HG02870 (cell line): ENCODE results near the gene LHFPL2.
"Not testable (repeated sequence)": the region's sequence is repeated elsewhere in the genome, so short reads cannot be mapped to it uniquely, and the experiment has no call there.

ENCODE experiments used
- ATAC-seq: cut with Tn5 transposase; IDR thresholded peaks from one replicate; pipeline ENCODE4 v1.9.1; 2021; ENCODE audit warnings: mild to moderate bottlenecking, moderate library complexity; ENCODE audit not compliant: unreplicated experiment

The LHFPL2 gene

DNA sequence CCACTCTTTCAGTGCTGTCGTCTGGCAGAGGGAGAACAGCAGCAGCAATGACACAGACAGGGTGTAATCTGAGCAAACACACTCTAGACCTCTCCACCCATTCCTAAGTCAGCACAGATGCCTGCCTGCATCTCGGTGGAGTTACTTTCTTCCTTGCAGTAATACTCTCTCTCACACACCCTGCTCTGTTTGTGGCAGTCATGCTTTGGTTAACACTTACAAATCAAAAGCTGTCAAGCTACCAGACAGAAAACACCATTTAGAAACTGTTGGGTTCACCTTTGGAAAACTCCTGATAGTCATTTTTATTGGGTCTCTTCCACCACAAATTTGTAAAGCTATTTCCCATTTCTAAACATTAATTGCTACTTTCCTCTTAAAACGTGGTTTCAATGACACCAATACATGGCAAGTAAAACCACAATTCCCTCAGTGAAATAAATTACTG lies 27.3 kb downstream of the LHFPL2 start:
- no peak for ATAC-seq

DNA sequence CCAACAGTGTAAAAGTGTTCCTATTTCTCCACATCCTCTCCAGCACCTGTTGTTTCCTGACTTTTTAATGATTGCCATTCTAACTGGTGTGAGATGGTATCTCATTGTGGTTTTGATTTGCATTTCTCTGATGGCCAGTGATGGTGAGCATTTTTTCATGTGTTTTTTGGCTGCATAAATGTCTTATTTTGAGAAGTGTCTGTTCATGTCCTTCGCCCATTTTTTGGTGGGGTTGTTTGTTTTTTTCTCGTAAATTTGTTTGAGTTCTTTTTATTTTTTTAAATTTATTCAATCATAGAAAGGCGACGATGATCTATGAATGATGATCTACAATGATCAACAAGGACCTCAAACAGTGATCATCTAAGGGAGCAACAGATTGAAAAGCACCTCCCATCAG lies 28.5 kb downstream of the LHFPL2 start:
- not testable (repeated sequence) for ATAC-seq

DNA sequence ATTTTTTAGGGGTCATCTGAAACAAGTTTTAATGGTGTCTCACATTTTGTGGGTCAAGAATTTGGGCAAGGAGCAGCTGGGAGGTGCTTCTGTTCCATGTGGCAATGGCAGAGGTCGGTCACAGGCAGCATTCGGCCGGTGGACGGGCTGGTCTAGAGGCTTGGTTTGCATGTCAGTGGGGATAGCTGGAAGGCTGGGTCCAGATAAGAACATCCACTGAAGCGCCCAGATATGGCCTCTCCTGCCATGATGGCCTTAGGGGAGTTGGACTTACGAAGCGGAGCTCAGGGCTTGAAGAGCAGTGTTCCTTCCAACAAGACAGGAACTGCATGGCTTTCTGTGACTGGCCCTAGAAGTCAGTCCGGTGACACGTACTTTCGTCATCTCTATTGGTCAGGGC lies 30.3 kb downstream of the LHFPL2 start:
- no peak for ATAC-seq

DNA sequence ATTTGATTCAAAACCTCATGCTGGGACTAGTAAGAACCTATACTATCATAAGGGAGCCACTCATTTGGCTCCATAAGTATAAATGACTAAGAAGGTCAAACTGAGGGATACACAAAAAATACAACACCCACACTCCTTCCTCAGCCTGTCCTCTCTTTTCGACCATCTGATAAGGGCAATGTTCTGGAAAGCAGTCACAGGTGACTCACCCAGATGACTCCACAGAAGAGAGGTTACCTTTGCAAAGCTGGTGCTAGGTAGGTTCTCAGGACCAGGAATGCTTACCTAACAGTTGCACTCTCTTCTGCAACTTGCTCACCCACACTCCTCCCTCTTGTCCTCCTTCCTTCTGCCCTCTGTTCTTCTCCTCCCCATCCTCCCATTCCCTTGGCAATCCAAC lies 32.9 kb downstream of the LHFPL2 start:
- ATAC-seq: no peak

DNA sequence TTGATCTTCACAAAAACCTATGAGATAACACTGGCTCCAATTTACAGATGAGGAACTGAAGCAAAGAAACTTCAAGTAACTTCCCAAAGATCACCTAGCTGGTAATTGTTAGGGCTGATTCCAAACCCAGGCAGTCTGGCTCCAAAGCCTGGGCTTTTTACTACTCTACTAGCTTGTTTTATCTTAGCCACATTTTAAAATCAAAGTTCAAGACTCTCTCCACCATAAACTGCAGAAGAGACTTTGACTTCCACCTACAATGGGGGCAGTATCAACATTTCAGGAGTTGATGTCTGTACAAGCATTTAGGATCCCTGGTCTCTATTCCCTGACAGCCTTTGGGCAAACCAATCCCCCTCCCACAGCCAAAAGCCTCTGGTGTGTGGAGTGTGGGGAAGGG lies 33.8 kb downstream of the LHFPL2 start:
- no peak for ATAC-seq

DNA sequence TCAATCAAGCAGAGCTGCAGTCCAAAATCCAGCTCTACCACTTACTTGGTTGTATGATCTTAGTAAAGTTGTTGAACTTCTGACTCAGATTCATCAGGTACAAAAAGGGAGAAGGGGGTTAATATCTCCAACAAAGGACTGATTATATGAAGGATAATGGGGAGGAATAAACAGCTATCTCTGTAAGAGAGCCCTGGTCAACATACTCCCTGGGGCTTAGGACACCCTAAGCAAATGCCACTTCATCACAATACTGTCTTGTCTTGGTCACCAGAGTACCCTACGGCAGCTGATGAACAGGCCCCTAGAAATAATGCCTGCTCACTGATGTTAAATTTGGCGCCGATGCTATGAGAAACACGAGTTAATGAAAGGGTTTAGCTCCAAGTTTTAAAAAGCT lies 34.8 kb downstream of the LHFPL2 start:
- no peak for ATAC-seq

DNA sequence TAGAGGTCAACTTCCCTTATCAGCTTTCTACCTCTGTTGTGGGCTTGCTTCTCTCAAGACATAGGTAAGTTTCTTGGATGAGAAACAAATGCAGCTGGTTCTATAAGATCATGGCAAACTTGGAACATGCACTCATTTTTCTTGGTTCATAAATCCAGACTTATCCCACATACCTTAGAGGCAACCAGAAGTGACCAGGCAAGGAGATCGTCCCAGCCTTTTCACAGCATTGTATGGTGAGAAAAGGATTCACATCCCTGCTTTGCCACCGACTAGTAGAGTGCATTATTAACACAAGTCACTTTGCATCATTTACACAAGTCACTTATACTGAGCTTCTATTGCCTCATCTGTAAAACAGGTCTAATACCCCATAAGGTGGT lies 35.4 kb downstream of the LHFPL2 start:
- ATAC-seq: no peak

DNA sequence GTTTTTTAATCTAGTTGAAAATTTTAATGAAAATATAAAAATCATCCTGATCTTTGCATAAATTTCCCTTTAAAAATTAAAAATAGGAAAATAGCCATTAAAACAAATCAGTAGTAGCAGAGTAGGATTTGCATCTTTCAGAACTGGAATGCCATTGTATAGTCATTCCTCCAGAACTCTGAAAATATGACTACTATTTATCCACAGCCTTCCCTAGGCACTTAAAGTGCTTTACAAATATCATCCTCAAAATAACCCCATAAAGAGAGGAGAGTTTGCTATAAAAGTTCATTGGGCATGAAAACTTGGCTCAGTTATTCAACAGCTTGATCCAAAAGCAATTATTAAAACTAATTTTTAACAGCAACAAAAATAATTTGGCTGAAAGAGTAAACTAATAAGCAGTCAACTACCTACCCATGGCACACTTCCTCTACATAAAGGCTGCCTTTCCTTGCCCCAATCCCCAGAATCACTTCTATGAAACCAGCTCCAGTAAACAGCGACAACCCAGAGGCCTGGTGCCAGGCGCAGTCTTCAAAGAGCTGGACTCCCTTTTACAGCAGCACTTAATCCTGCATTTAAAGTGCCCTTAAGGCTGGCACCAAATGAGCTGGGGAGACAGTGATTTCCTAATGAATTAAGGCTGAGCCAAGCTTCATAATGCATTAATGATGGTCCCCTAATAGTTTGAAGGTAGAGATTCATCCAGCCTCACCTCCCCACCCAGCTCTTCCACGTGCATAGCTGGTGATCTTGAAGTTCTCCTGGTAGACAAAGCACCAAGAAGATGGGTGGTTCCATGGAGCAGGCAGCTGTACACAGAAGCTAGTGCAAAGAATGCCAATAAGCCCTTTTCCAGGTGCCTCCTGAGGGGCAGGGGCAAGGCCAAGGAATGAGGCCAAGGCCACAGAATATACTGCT lies 36.1 kb downstream of the LHFPL2 start:
- no peak for ATAC-seq

DNA sequence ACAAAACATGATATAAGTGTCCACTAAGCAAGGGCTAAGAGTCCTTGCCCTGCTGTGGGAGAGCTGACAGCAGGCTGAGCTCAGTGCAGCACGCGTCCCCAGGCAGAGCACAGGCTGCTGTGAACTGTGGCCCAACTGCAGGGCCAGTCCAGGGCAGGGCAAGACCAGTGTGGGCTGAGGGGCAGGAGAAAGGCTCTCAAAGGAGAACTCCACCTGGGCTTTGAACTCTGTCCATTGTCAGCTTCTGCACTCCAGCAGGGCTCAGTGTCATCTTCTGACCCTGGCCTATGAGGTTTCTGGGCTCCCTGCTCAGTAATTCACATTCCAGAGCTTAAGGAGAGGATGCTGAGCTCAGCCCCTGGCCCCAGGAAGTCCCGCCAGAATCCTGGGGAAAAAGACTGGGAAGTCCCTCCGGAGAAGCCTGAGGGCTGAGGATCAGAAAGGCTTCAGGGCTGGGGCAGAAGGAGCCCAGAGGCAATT lies 37.4 kb downstream of the LHFPL2 start:
- no peak for ATAC-seq

DNA sequence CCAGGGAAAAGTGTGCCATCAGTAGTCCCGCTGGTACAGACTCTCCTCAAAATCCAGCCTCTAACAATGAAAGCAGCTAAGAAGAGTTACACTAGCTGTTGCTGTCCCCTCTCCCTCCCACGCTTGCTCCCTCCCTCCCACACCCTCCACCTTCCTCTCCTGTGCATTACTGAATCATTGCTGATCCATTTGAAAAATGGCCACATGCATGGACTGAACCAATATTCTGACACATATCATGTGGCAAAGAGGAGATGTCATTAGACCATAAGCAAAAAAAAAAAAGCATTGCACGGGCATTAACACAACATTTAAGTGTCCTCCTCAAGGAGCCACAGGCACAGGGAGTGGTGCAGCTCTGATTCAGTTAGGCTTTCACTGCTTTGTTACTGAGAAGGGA lies 37.9 kb downstream of the LHFPL2 start:
- no peak for ATAC-seq

DNA sequence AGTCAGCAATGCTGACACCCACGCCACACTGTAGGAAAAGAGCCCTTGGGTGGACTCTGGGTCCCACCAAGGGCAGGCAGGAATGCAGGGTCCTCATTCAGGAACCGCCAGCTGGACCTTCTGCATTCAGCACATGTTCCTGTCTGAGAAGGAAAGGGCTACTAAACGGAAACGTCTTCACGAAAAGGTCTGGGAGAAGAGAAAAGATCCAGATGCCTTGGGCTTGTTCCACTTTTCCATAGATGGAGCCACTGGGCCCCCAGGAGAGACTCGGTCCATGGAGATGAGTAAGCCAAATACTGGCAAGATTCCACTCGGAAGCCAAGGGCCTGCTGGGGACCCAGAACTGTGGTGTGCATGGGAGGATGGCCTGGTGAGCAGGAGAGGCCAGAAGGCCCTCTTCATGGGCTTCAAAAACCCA lies 38.4 kb downstream of the LHFPL2 start:
- ATAC-seq: no peak

DNA sequence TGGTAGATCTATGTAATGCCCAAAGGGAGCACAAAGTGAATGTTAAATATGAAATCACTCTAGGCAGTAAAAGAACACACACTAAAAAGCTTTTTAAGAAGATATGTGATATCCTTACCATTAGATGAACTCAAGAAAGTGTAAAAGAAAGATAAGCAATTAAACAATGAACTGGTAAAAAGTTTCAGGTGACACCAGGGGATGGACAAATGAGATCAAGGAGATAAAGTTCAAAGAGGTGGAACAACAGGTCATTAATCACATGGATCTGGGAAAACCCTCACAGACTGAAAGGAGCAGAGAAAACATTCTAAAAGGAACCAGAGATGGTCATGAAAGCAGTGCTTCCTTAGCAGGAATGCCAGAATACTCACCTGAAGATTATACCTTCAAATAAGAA lies 40.7 kb downstream of the LHFPL2 start:
- no peak for ATAC-seq

DNA sequence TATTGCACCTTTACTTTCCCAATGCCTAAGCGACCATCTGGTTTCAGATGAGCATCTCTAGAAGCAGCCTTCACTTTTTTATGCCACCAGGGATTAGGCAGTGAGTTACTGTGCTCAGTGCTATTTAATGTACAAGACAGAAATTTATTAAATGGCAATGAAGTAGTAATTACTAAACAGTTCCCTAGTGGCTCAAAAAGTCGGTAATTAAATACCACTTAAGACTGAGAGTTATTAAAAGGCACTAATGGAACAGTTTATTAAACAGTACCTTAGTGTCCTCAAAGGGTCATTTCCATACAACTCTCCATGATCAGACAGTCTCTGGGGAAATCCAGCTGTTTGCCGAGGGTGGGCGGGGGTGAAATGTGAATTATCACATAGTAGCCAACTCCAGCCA lies 42.3 kb downstream of the LHFPL2 start:
- ATAC-seq: no peak

DNA sequence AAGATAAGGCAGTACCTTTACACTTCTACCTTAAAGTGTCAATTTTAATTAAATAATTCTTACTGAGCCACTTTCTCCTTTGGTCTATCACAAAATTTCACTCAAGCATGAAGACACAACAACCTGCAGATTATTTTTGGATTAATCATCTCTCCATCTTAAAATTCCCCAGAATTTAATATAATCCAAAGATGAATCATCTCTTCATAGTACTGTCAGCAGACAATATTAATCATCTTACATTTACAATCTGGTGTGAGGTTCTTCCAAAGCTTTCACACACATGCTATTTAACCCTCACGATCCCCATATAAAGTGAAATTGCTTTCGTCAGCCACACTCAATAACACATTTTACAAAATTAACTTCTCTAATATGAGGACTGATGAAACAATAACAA lies 43.0 kb downstream of the LHFPL2 start:
- ATAC-seq: no peak

DNA sequence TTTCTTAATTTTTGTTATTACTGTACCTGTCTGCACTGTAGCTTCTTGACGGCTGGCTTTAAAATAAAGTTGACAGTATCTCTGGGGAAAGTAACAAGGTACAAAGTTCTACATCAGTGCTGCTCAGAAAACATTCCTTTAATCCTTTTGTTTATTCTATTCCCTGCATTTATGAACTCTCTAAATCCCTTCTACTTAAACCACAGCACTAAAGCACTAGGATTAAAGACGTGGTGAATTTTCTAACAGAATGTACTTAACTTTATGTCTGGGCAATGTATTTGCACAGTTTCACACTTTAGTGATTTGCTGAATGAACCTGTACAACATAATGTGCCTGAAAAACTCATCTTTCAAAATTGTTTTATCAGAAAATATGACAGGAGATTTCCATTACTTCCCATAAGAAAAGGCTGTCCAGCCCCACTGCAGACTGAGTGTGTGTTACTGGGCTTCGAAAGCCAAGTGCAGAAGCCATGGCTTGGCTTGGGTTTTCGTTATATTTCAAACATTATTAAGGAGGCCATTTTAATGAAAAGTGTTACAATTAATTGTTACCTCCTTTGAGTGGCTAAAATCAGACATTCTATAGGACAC lies 43.8 kb downstream of the LHFPL2 start:
- no peak for ATAC-seq

DNA sequence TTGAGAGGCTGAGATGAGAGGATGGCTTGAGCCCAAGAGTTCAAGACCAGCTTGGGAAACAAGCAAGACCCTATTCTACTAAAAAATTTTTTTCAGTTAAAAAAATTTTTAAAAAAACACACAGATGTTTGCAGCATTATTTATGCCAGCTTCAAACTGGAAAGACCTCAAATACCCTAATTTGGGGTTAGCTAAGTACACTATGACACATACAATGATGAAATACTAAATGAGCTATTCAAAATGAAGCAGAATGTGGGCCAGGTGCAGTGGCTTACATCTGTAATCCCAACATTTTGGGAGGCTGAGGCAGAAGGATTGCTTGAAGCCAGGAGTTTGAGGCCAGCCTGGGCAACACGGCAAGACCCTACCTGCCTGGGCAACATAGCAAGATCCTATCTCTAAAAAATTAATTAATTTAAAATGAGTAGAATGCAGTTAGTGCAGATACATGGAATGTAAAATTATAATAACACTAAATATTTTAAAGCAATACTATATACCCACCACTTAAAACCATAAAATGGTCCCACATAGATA lies 44.9 kb downstream of the LHFPL2 start:
- no peak for ATAC-seq

DNA sequence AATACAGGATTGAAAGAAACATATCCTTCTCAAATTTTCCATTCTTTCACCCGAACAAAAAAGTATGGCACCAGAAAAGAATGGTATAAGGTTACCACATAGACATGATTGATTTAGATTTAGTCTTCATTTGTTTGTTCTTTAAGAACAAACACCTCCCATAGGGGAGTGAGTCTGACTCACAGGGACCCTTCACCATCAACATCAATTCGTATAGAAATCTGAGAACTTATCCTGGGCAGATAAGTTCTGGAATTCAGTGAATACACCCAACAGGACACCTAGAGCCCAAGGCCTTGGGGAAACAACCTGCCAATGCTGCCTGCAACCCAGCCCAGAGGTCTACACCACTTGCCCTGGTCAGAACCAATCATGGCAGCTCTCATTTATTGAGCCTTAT lies 46.2 kb downstream of the LHFPL2 start:
- ATAC-seq: no peak

DNA sequence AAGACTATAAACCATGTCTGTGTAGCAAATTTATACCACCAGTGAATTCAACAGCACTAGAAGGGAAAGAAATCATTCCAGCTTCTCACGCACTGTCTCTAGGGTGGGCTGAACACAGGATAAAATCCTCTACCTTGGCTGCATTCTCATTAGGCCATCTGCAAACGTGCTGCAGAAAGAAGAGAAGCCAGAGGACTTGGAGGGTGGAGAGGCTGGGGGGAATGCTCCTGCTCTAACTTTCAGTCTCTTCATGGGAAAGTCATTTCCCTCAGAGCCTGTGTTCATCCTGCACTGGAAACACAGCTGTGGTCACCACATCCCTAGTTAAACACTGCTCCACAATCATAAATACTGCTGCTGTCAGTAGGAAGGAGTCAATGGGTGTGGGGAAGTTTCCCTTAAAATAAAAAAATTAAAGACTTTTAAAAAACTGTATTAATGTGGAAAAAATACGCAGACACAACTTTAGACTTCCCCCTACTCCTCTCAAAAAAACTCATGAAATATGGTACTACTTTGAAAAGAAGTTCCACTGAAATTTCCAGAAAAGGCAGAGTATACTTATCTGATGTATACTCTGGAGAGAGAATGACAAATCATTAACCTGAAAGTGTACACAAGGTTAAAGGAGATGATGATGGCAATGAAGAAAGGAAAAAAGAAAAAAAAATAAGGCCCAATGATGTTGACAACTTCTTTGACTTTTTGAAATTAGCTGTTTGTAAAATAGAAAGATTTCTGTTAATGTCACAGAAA lies 46.8 kb downstream of the LHFPL2 start:
- ATAC-seq: no peak

DNA sequence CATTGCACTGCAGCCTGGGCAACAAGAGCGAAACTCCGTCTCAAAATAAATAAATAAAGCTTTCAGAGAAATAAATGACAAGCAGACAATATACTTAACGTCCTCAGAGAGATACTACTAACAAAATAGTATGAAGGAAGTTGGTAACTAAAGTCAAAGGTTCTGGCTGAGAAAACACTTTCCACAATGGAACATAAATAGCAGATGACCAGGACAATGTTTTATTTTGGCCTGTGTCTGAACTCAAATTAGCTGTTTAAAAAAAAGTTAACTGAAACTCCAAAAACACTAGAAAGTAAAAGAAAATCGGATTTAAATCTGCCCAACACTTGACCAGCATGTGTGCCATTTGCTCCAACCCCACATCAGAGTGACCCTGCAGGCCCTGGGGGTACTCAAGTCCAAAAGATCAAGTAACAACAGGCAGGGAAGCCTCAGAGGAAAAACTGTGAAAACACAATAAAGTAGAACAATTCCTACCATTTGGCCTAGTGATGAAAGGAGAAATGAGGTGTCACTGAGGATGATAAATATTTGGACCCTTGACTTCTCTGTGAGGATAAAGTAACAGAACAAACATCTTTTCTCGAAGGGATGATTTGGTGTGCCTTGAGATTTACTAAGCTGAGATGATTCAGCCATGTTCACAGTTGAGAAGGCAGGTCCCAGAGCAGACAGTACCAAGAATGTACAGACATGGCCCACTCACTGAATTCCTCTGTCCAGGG lies 47.7 kb downstream of the LHFPL2 start:
- ATAC-seq: no peak

DNA sequence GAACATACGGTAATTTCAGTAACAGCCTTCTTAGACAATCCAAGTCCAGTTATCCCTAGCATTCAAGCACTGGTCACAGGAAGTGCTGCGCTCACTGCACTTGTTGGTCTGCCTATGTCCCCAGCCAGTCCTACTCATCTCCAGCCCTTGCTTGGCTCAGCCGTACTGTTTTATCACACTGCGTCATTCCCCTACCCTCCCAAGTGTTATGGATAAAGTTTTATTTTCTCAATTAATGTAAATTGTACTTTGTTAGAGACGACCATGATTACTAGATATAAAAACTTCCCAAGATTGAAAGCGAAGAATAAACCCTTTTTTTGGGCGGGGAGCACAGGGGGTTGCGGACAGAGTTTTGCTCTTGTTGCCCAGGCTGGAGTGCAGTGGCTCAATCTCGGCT lies 49.6 kb downstream of the LHFPL2 start:
- no peak for ATAC-seq

DNA sequence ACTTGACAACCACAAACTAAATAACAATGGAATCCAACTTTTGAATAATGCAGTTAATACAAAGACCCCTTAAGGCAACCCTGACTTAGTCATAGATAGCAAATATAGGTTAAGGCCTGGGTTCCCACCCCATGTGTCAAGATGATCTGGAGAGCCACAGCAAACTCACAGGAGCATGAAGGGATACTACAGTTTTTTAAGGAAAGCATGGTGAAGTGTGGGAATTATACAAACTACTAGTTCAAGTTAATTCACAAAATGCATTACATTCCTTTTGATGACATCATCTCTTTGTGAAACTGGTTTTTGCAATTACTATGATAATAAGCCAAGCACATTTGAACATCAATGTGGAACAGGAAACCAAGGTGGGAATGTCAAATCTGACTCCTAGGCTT lies 50.6 kb downstream of the LHFPL2 start:
- no peak for ATAC-seq
